Small intestine (tissue), 7 donors: ENCODE results near the gene COL27A1. TPM values are rescaled to one million over a fixed set of nuclear protein-coding genes. Genes with fewer than 3 reads are reported as not detected.
A peak's percentile ranks its signal among the peaks of the same experiment; 100 is the strongest.

Source experiments
- DNase-seq, 2 donors: peaks; one replicate each; pipeline versions ENCODE4 v3.0.0 to v3.0.0-alpha.2; 2013
- FAIRE-seq: peaks from 2 replicates; lab custom pipeline; 2012; peaks lifted over from hg19 to GRCh38; lab: Jason Lieb, UNC
- H3K27ac ChIP-seq, 3 donors: one replicate each; pipeline ENCODE4 v1.5.1; 2013; ENCODE audit warnings: low read length in 2 of 3, mild to moderate bottlenecking in 2 of 3, control low read depth in 1 of 3, inconsistent platforms in 1 of 3, low read depth in 1 of 3, moderate library complexity in 1 of 3
- H3K27me3 ChIP-seq, 3 donors: one replicate each; pipeline ENCODE4 v1.6.1; 2013; ENCODE audit warnings: low read length in 3 of 3, inconsistent platforms in 1 of 3; ENCODE audit not compliant: control insufficient read depth in 3 of 3, insufficient read depth in 3 of 3
- H3K36me3 ChIP-seq, 3 donors: one replicate each; pipeline ENCODE4 v1.6.1; 2013; ENCODE audit warnings: low read length in 3 of 3, inconsistent platforms in 1 of 3, low read depth in 1 of 3, mild to moderate bottlenecking in 1 of 3, moderate library complexity in 1 of 3; ENCODE audit not compliant: control insufficient read depth in 3 of 3, insufficient read depth in 2 of 3
- H3K4me1 ChIP-seq, 3 donors: one replicate each; pipeline ENCODE4 v1.6.1; 2013; ENCODE audit warnings: low read length in 2 of 3, inconsistent platforms in 1 of 3, low read depth in 1 of 3, mild to moderate bottlenecking in 1 of 3, moderate library complexity in 1 of 3; ENCODE audit not compliant: control insufficient read depth in 3 of 3, insufficient read depth in 2 of 3
- H3K4me3 ChIP-seq, 3 donors: one replicate each; pipeline ENCODE4 v1.5.1; 2013; ENCODE audit warnings: low read length in 3 of 3, control low read depth in 1 of 3, inconsistent platforms in 1 of 3, low read depth in 1 of 3, mild to moderate bottlenecking in 1 of 3, moderate library complexity in 1 of 3
- H3K9me3 ChIP-seq, 2 donors: one replicate each; pipeline ENCODE4 v1.6.1; 2013; ENCODE audit warnings: low read depth in 1 of 2, low read length in 1 of 2; ENCODE audit not compliant: control insufficient read depth in 2 of 2, insufficient read depth in 1 of 2
- WGBS, 3 donors: extraction: QIAGEN DNeasy Blood & Tissue Kit; methylation state at CpG; one replicate each; pipeline ENCODE4 v1.1.7; 2013; 5-methylcytosine and 5-hydroxymethylcytosine counted together
- polyA plus RNA-seq, 4 donors: library from polyadenylated mRNA; stranded (reverse) in 3 of 4; unstranded in 1 of 4; fragments of 200-250 nt in 3 of 4; fragments of 120-200 nt in 1 of 4; gene quantifications; one replicate each; pipeline versions ENCODE4 v1.2.1 to v1.2.3, GENCODE V29; 2013
- donor health status: healthy with polysubstance abuse.
- donor health status: control.
- donor health status: control.
- donor health status: Bipolar disorder and iron deficiency.
- donor health status: healthy.

The COL27A1 gene
- polyA plus RNA-seq, 4 donors: 0.45 to 123 (median 1.8) TPM

- Histone ChIP-seq H3K27ac (no peak overlapping the region), H3K4me1 (no peaks in the 10 kb centered on the region), H3K9me3 (no peaks in the 10 kb centered on the region), H3K36me3 (peaks cover 0 to 82% (median 0%) of the 10 kb centered on the region in 3 donors), H3K4me3 (no peak overlapping the region), H3K27me3 (no peaks in the 10 kb centered on the region)
- no peak for FAIRE-seq
- DNase-seq: no peak
- 82 to 84% (median 84%) methylated on average over 16 of the region's 16 CpGs for WGBS, 3 donors
Observed at GRCh38 chr9:114227288-114228015, 72.1 kb downstream of the COL27A1 start.

- Histone ChIP-seq H3K27me3 (no peaks in the 10 kb centered on the region), H3K36me3 (peaks cover 0 to 81% (median 0%) of the 10 kb centered on the region in 3 donors), H3K4me1 (no peaks in the 10 kb centered on the region), H3K27ac (no peak overlapping the region), H3K9me3 (no peaks in the 10 kb centered on the region), H3K4me3 (no peak overlapping the region)
- FAIRE-seq (no peak), DNase-seq (no peak)
- WGBS, 3 donors: 79 to 93% (median 81%) methylated on average over 17 of the region's 17 CpGs
Observed at GRCh38 chr9:114228016-114228808, 72.9 kb downstream of the COL27A1 start.

GRCh38 chr9:114229295-114229694, 74.0 kb downstream of the COL27A1 start:
- no peak for FAIRE-seq

GRCh38 chr9:114230068-114230467, 74.7 kb downstream of the COL27A1 start:
- 81 to 84% (median 84%) methylated on average over 8 of the region's 8 CpGs for WGBS, 3 donors

More at GRCh38 chr9:114229295-114229694, 74.0 kb downstream of the COL27A1 start:
- Histone ChIP-seq H3K27me3 (no peaks in the 10 kb centered on the region), H3K4me1 (no peaks in the 10 kb centered on the region), H3K27ac (no peak overlapping the region), H3K9me3 (no peaks in the 10 kb centered on the region), H3K36me3 (peaks cover 0 to 85% (median 0%) of the 10 kb centered on the region in 3 donors), H3K4me3 (no peak overlapping the region)
- 70 to 79% (median 79%) methylated on average over 6 of the region's 6 CpGs for WGBS, 3 donors
- no peak for DNase-seq

GRCh38 chr9:114231273-114231672, 75.9 kb downstream of the COL27A1 start:
- 83 to 90% (median 86%) methylated on average over 6 of the region's 6 CpGs for WGBS, 3 donors
- FAIRE-seq: no peak
- H3K36me3 ChIP-seq: peaks cover 0 to 86% (median 0%) of the 10 kb centered on the region in 3 donors

More at GRCh38 chr9:114230068-114230467, 74.7 kb downstream of the COL27A1 start:
- no peaks in the 10 kb centered on the region for H3K27me3 ChIP-seq
- H3K36me3 ChIP-seq: peaks cover 0 to 84% (median 0%) of the 10 kb centered on the region in 3 donors
- H3K4me3 ChIP-seq: no peak overlapping the region
- FAIRE-seq (no peak), DNase-seq (no peak)
- H3K27ac ChIP-seq: no peak overlapping the region
- H3K9me3 ChIP-seq: no peaks in the 10 kb centered on the region
- H3K4me1 ChIP-seq: no peaks in the 10 kb centered on the region

GRCh38 chr9:114231719-114232449, 76.5 kb downstream of the COL27A1 start:
- Histone ChIP-seq H3K27ac (no peak overlapping the region), H3K4me3 (no peak overlapping the region), H3K36me3 (peaks cover 0 to 86% (median 0%) of the 10 kb centered on the region in 3 donors), H3K9me3 (no peaks in the 10 kb centered on the region), H3K4me1 (no peaks in the 10 kb centered on the region), H3K27me3 (no peaks in the 10 kb centered on the region)
- WGBS, 3 donors: 72 to 82% (median 82%) methylated on average over 12 of the region's 12 CpGs
- FAIRE-seq (no peak), DNase-seq (no peak)

More at GRCh38 chr9:114231273-114231672, 75.9 kb downstream of the COL27A1 start:
- H3K27me3 ChIP-seq: no peaks in the 10 kb centered on the region
- H3K4me3 ChIP-seq: no peak overlapping the region
- H3K4me1 ChIP-seq: no peaks in the 10 kb centered on the region
- H3K9me3 ChIP-seq: no peaks in the 10 kb centered on the region
- DNase-seq: no peak
- H3K27ac ChIP-seq: no peak overlapping the region

- H3K27ac ChIP-seq: peak overlapping the region in 1 of 3 donors; percentile 59
- H3K4me1 ChIP-seq: peaks cover 0 to 5% (median 0%) of the 10 kb centered on the region in 3 donors
- 61 to 81% (median 77%) methylated on average over 10 of the region's 10 CpGs for WGBS, 3 donors
- DNase-seq: no peak
- FAIRE-seq: no peak
- H3K27me3 ChIP-seq: no peaks in the 10 kb centered on the region
- no peak overlapping the region for H3K4me3 ChIP-seq
- H3K9me3 ChIP-seq: no peaks in the 10 kb centered on the region
- H3K36me3 ChIP-seq: peaks cover 0 to 88% (median 0%) of the 10 kb centered on the region in 3 donors
Observed at GRCh38 chr9:114233491-114234185, 78.3 kb downstream of the COL27A1 start.
